AG10803 (cell line): Measurements from ENCODE around the gene CYP39A1.

Source experiments
- DNase-seq: peaks from one replicate; pipeline ENCODE4 v3.0.0; 2010; ENCODE audit warnings: low read depth
- H3K4me3 ChIP-seq: 2 replicates; pipeline ENCODE4 v1.5.1; 2011; ENCODE audit warnings: mild to moderate bottlenecking, low read length, control low read depth
- CTCF ChIP-seq: conservative IDR thresholded peaks from 2 replicates; pipeline ENCODE4 v1.5.1; 2011; ENCODE audit warnings: mild to moderate bottlenecking, low read length, control low read depth, inconsistent platforms

Gene CYP39A1

GRCh38 chr6:46598215-46598614 lies 54.4 kb downstream of the CYP39A1 start:
- TF ChIP-seq CTCF, result no peak
- no peak for DNase-seq
- H3K4me3 ChIP-seq, result no peak overlapping the region

GRCh38 chr6:46592740-46593139 lies 59.9 kb downstream of the CYP39A1 start:
- no peak for DNase-seq
- no peak for TF ChIP-seq CTCF
- no peak overlapping the region for H3K4me3 ChIP-seq

GRCh38 chr6:46592046-46592445 lies 60.6 kb downstream of the CYP39A1 start:
- no peak overlapping the region for H3K4me3 ChIP-seq
- no peak for TF ChIP-seq CTCF
- no peak for DNase-seq

- TF ChIP-seq CTCF, result no peak
- no peak for DNase-seq
Measured at GRCh38 chr6:46590765-46591164, 61.9 kb downstream of the CYP39A1 start.

GRCh38 chr6:46586906-46587305 lies 65.7 kb downstream of the CYP39A1 start:
- H3K4me3 ChIP-seq, result no peak overlapping the region
- no peak for DNase-seq
- no peak for TF ChIP-seq CTCF

More at GRCh38 chr6:46590765-46591164, 61.9 kb downstream of the CYP39A1 start:
- no peak overlapping the region for H3K4me3 ChIP-seq

- DNase-seq, result no peak
- no peak overlapping the region for H3K4me3 ChIP-seq
- no peak for TF ChIP-seq CTCF
Measured at GRCh38 chr6:46584586-46584985, 68.0 kb downstream of the CYP39A1 start.

- TF ChIP-seq CTCF, result no peak
- no peak overlapping the region for H3K4me3 ChIP-seq
- DNase-seq, result no peak
Measured at GRCh38 chr6:46583721-46584120, 68.9 kb downstream of the CYP39A1 start.
